Ureter (tissue), 1 donor: ENCODE measurements around the gene BBS2. TPM values are rescaled to one million over a fixed set of nuclear protein-coding genes. Genes with fewer than 3 reads are reported as not detected.

Source experiments
- DNase-seq: peaks from one replicate; pipeline ENCODE4 v3.0.0-alpha.2; 2020; ENCODE audit warnings: low spot score
- total RNA-seq: library from RNA; stranded (reverse); gene quantifications from one replicate; pipeline ENCODE4 v1.2.4, GENCODE V29; 2023
- donor health status: DM: yes; HTN: yes; CAD: no.

Gene BBS2
- total RNA-seq, 1 donor from 2014 or later: 62.6 TPM

DNA sequence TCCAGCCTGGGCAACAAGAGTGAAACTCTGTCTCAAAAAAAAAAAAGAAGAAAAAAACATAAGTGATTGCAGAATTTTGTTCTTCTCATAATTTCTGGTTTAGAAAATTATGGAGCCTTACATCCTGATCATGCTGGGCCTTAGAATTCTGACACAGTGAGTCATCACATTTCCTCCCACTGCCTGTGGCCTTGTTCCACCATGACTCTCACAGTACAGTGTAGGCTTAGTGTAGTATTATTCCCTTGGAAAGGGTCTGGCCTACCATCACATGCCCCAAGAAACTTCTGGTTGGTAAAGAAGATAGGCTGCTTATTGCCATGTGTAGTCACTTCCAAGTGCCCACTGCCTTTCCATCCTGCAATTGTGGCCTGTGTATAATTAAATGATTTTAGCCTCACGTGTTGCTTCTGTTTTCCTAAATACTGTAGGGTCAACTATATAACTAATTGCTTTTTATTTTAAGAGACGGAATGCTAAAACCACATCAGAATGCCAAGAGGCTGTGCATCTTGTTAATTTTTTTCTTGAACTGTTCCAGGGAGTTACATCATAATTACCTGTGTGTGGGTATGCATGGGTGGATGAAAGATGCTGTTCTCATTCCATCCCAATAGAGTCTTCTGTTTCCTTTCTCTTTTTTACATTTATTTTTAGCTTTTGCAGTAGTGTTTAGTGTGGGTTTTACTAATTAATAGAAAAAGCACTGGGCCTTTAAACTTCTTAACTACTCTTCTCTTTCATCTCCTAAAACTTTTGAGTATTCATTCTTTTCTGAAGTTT is 42.5 kb downstream of the BBS2 start:
- DNase-seq: no peak

DNA sequence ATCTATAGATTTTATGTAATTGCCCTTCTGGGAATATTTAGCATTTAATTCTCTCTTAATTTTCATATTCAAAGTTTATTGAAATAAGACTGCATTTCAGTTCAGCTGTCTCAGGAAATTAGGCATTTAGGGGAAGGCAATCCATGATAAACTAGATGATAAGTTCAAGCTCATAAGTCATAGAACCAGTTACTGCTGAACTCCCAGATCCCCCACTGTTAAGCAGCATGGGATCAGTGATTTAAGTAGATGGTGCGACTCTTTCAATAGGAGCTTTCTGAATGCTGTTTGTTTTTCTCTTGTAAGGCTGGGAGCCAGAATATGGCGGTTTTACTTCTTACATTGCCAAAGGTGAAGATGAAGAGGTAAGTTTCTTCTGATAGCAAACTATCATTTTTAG is 44.6 kb downstream of the BBS2 start:
- DNase-seq: no peak

DNA sequence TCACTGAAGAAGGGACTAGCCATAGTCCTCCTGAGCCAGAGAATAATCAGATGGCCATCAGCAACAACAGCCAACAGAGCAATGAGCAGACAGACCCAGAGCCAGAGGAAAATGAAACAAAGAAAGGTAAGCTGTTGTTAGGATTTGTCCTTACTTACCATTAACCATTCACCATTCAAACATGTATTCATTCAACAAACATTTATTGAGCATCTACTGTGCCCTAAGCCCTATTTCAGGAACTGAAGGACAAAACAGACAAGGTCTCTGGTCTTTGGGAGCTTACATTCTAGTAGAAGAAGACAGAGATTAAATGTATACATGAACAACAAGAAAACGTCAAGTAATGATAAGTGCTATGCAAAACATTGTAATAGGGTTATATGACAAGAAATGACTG is 49.2 kb downstream of the BBS2 start:
- DNase-seq: no peak

DNA sequence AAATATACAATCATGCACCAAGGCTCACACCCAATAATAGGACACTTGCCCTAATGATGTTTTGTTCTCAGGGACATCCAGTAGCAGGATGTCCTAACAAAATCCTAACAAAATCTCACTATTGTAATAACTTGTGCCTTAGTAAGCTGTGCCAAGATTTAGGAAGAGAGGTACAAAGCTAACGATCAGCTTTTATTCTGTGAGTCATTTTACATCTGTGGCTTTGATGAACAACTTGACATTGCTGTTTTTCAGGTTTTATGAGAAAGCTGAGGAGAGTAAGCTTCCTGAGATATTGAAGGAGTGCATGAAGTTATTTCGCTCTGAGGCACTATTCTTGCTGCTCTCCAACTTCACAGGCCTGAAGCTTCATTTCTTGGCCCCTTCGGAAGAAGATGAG is 49.6 kb downstream of the BBS2 start:
- DNase-seq: no peak

DNA sequence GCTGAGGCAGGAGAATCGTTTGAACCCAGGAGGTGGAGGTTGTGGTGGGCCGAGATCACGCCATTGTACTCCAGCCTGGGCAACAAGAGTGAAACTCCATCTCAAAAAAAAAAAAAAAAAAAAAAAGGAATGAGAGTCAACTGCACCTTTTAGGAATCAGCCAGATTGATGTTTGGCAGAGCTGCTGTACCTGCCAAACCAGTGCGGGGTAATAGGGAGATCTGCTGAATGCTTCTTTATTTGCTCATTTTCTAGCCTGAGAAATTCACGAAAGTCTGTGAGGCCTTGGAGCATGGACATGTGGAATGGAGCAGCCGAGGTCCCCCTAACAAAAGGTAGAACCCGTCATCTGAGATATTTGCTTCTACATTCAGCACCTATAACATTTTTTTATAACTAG is 50.1 kb downstream of the BBS2 start:
- DNase-seq: no peak

DNA sequence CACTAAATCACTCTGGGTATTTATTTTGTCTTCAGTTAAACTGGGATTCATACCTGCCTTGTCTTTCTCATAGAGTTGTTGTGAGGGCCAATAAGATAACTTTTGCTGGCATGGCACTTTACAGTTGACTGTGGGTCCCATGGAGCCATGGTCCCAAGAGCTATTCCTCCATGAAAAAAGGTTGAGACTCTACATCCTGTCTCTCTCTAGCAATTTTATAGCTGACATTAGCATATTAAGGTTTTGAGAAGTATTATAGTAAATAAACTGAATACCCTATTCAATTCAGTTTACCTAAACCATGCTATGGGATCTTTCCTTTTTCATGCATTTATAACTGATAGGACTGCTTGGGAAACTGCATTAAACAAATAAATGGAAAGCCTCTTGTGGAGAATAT is 51.0 kb downstream of the BBS2 start:
- DNase-seq: no peak

DNA sequence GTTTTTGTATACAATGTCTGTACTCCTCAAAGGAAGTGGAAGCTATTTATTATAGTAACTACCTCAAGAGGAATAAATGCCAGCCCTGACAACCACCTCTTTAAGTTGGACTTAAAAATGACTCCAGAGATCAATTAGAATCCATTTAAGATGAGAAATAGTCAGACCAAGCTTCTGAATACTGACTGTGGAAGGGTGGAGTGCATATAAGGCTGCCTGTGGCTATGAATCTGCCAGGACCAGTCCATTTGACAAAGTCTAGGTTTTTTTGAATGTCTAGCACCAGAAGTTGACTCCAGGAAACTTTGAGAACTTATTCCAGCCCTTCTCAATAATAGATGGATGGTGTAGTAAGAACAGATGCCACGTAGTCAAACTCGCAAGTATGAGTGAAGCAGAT is 53.5 kb downstream of the BBS2 start:
- DNase-seq: no peak

DNA sequence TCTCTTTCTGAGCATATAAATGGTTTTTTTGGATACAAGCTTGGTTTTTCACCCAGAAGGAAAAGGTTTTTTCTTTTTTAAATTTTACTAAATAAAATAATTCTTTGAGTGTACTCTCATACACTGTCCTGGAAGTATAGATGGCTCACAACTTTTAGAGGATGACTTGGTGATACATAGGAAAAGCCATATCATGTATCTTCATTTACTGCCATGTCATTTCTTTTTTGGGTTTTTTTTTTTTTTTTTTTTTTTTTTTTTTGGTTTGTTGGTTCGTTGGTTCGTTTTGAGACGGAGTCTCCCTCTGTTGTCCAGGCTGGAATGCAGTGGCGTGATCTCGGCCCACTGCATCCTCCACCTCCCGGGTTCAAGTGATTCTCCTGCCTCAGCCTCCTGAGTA is 56.7 kb downstream of the BBS2 start:
- no peak for DNase-seq

DNA sequence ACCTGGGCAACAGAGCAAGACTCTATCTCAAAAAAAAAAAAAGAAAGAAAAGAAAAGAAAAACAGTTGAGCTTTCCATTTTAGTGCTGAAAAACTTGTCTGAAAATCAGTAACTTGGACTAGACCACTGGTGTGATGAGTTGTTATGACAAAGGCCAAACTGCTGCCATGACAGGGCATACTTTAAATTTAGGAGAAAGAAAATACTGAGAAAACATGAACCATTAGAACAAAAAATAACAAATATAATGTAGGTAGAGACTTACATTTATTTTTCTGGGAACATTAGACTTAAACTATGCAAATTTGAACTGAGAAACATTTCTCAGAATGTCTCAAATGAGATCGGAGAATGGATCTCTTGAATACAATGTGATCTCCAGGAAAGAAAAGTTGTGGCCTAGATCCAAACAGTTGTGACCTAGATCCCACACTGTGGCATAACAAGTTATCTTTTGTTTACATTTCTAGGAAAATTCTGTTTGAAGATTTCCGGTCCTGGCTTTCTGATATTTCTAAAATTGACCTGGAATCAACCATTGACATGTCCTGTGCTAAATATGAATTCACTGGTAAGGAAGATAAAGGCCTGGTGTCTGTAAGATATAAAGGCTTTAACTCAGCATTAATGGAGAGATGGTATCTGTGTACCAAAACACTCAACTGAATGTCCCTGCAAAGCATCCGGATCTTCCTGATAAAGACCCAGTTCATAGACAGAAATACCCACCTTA is 57.6 kb downstream of the BBS2 start:
- DNase-seq: no peak

DNA sequence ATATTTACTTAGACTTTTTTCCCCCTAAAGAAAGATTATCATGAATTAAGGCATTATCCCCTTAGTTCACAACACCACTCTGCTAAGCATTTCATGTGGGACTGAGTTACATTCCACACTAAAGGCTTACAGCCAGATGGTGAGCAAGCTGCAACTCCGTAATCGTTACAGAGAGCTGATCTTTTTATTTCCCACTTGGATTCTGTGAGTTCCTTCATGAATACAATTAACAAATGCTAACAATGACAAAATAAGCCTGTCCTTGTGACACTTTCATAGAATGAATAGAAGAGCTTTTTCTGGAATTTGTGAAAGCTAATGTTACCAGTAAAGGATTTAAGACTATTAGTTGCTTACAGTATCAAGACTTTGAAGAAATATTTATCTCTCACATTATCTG is 59.7 kb downstream of the BBS2 start:
- no peak for DNase-seq

DNA sequence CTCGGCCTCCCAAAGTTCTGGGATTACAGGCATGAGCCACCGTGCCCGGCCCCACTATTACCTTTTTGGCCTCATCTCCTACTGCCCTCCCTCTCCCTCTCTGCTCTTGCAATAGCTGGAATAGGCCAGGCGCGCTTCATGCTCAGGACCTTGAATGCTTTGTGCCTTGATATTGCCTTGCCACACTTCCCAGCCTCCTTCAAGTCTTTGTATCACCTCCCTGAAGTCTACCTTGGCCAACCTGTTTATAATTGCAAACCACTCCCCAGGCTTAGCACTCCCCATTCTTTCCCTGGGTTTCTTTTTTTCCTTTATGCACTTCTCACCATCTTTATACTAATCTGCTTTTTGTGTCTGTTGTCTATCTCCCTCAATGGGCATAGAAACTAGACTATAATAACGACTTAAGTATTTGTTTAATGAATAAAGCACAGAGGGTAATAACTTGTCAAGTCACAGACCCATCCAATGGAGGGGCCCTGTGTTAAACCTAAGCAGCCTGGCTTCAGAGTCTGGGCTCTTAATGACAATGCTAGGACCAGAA is 61.8 kb downstream of the BBS2 start:
- DNase-seq: no peak

DNA sequence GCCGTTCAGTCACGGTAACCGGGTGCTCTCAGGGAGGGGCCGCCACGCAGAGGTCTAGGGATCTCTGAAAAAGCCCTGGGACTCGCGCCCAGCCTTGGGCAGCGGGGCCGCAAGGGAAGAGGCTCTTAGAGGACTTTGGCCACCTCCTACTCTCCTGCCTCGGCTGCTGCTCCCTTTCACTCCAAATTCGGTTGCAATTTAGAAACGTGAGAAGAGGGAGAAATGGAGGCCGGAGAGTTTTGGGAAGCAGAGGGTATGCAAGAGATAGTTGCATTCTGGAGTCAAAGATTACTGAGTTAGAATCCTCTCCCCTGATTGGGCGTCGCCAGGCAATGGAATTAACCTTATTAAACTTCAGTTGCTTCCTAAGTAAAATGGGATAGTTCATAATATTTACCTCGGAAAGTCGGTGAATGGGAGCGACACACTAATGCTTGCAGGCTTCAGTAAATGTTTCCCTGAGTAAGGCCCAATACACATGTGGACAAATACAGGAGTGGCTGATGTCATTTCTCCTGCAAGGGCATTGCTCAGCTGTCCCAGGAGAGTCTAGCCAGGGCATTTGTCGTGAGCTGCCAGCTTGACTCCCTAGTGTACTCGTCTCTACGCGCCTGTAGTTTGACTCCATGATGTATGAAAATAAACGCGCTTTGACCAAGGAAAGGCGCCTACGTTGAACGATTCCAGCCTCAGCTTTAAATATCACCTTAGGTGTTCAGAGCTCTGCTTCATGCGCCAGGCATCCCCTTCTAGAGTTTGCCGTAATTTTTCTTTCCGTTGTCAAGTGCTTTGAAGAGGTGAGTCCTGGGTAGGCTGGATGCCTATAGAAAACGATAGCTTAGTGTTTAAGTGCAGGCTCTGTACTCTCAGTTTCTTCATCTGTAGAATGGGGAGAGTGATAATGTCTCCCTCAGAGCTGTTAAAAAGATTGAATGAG is 67.8 kb downstream of the BBS2 start:
- DNase-seq: no peak

DNA sequence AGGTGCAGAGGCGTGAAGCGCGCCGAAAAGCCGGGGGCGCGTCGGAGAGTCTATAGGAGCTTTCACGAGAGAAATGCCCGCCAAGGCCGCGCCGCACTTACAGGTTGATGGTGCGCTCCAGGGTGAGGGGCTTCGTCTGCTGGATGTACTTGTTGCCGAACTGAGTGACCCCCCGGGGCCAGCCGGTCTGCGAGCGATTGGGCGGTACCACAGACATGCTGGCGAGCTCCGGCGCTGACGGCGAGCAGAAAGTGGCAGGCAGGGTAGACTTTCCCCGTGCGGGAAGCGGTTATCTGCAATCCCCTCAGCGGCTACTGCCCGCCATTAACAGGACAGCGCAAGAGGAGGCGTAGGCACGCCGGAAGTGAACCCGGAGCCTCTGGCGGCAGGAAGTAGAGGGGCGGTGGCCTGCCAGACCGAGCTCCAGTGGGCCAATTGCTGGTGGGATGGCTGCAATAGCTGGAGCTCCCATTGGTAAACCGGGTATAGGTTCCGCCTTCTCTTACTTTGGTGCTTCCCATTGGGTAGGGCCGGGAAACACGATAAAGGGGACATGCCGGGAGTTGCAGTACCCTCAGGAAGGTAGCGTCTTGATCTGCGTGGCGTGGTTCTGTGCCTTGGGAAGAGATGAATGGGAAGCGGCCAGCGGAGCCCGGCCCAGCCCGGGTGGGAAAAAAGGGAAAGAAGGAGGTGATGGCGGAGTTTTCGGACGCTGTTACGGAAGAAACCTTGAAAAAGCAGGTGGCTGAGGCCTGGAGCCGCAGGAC is 68.7 kb downstream of the BBS2 start, which contains the start of the genes NUDT21 and OGFOD1:
Gene NUDT21, minus strand, starts transcription at position 347 of the 767 bp plus-strand sequence. Its CDS starts 130 bp downstream, at position 217.
Gene OGFOD1, plus strand, starts transcription at position 569 of the 767 bp plus-strand sequence. Its CDS starts 59 bp downstream, at position 628.
- peak; percentile 96 for DNase-seq

DNA sequence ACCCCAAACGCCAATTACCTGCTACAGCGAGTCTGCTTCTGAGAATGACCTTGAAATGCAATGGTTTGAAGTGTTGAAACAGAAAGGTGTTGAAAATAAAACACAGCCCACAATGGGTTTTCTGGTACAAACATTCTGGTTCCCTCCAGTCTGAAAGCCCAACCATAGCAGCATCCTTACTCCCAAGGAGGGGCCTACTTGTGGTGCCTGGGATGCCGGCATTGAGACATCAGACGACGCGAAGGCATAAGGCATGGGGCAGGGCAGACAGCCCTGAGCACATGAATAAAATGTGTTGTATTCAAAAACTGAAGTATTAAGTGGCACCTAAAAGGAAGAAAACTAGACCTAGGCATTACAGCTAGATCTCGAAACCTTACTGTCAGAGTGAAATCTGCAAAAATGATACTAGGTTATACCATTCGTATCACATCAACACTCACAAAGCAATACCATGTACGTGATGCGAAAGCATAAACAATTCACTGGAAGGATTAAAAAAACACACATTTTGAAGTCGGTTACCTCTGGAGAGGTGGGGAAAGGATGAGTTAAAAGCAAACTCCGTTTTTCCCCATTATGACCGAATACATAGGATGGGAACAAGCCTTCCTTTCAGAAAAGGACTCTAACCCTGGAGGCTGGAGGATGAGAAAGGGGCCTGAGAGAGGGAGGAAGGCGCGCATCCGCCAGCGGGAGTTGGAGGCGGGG is 69.4 kb downstream of the BBS2 start:
- DNase-seq: no peak

DNA sequence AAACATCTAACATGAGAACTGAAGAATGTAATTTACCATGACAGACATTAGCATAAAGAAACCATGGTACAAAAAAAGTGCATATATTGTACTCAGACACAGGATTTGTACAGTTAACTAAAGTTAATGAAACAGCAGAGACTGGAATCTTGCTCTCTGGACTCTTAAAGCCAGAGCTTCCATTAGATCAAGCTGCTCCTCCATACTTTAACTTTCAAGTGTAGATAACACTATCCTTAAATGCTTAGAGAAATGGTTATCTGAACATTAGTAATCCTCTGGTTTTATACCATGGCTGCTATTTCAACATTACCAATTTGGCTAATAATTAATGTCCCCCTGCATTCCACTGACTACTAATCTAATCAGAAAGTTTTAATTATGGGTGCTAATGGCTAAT is 71.8 kb downstream of the BBS2 start:
- DNase-seq: no peak

DNA sequence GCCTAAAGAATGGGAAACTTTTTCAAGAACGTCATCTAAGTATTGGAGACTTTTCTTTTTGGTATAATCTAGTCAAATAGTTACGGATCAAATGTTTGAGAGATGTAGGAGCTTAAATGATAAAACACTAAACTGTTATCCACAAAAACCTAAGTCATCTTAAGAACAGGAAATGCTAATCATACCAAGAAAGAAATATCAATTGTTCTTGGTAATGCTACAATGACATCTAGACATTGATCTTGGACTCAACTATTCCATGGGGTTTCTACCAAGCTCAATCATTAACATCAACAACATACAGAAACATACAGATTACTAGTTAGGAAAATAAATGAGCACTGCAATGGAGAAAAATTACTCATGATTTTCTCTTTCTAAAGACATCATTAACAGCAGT is 72.5 kb downstream of the BBS2 start:
- DNase-seq: no peak

DNA sequence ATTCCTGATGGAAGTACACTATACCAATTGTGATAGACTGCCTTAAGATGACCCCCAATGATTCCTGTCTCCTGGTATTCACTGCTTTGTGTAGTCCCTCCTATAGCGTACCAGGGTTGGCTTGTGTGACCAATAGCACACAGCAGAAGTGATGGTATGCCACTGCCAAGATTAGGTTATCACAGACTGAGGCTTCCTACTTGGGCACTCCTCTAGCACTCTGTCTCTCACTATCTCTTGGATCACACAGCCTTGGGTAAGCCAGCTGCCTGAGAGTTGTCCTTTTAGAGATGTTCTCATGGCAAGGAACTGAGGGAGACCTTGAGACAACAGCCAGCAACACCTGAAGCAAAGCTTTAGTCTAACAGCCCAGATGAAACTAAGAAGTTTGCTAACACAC is 81.8 kb downstream of the BBS2 start:
- no peak for DNase-seq

DNA sequence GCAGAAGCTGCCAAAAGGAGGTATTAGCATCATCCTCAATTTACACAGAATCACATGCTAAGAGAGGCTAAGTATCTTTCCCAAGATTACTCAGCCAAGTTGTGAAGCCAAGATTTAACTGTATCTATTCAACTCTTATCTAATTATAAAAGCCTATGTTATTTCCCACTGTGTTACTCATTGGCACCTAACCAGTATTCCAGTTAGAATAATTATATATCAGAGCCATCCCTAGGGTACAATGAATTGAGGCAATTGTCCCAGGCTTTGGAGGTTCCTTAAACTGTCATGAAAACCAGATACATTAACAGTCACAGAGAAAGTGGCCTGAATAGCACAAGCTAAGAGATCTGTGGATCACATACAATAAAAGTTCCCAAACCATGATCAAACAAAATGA is 83.6 kb downstream of the BBS2 start:
- no peak for DNase-seq
